Stimulated activated CD8-positive, alpha-beta memory T cell treated with anti-CD3 and anti-CD28 coated beads, Interleukin-7, amount 100 ng/mL, for 1 hour (primary cell): ENCODE data around the gene PPRC1.
"Not testable (repeated sequence)": the region's sequence is repeated elsewhere in the genome, so short reads cannot be mapped to it uniquely, and the experiment has no call there.

Source experiments
- DNase-seq, 2 donors: peaks; one replicate each; pipeline ENCODE4 v3.0.0-alpha.2; 2020; ENCODE audit warnings: low read depth in 2 of 2

The PPRC1 gene

DNA sequence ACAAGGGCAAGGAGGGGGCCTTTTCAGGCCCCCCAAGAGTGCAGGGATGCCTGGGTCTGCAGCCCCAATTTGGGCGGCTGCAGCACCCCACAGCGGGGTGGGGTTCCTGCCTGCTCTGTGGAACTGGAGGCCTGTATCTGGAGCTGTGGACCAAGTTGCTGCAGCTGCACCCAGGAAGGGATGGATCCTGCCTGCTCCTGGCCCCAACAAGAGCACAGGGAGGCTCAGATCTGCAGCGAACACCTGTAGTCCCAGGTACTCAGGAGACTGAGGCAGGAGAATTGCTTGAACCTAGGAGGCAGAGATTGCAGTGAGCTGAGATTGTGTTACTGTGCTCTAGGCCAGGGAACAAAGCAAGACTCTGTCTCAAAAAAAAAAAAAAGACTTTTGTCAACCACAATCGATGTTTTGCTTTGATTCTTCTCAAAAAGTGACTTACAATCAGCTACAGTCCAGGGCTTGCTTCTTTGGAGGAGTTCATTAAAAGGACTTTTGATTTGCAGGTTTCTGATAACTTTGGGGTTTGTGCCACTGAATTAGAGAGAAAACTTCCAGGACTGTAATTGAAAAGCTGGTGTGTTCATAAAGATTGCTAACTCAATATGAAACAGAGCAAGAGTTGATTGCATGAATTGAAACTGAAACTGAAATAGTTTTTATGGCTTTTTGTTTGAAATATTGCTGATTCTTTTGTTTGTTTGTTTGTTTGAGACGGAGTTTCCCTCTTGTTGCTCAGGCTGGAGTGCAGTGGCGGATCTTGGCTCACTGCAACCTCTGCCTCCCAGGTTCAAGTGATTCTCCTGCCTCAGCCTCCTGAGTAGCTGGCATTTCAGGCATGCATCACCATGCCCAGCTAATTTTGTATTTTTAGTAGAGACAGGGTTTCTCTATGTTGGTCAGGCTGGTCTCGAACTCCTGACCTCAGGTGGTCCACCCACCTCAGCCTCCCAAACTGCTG lies 56.4 kb downstream of the PPRC1 start:
- DNase-seq, result not testable (repeated sequence)

DNA sequence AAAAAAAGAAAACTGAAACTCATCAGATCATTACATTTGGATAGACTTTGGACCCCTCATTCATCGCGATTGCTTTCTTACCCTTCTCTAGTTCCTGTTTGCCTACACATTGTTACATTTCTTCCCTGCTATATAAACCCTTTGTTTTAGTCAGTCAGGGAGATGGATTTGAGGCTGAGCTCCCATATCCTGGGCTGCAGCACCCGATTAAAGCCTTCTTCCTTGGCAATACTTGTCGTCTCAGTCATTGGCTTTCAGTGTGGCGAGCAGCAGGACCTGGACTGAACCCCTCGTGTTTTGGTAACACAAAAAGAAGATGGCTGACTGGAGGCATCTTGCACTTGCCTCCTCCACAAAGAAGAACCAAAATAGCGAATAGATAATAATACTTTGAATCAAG lies 59.1 kb downstream of the PPRC1 start:
- no peak for DNase-seq

DNA sequence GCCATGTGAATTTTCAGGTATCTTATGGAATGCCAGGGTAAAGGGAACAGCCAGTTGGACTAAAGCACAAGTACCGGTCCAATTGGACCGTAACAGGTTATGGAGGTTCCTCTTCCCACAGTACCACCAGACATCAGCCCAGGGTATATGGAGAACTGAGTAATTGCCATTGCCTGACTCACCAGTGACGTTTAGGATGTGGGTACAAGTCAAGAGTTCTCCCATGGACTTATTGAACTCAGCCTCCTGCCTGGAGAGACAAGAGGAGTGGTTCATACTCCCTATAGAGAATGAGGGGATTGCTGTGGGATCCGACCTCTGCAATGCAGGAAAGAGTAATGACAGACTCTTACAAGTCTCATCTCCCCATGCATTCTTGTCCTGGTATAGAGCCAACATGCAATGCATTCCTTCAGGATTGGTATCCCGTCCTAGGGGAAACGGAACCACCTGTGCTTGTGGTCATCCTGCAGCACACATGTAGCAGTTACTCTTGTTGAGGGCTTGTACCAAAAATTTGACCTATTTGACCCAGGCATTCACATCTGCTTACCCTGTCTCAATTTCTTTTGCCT lies 62.5 kb downstream of the PPRC1 start:
- no peak for DNase-seq

DNA sequence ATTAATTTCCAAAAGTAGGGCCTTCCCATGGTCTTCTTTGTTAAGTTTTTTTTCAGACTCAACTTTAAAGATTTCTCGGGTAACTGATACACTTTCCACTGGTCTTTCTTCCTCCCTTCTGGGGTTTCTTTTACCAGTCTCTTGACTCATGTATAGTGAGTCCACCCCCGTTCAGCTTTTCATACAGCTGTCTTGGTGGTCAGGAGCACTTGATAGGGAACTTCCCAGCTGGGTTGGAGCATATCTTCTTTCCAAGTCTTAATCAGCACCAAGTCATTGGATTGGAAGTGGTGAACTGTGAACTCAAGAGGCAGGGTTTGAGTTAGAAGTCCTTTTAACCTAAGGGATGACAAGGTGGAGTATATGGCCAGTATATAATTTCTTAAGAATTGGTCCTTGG lies 64.1 kb downstream of the PPRC1 start:
- no peak for DNase-seq

DNA sequence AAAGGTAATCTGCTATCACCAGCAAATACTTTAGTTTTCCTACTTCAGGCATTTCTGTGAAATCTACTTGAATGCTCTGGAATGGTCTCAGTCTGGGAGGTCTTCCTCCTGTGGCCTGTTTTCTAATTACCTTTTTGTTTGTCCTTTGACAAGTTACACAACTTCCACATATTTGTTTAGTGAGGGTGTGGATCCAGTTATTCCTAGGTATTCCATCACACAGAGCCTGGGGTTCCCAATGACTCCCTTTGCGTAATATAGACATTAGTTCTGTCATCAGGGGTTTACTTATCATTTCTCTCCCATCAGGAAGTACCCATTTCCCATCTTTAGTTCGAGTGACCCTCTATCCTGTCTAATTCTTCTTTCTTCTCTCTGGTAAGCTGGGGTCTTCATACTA lies 65.2 kb downstream of the PPRC1 start:
- no peak for DNase-seq
